GM12864 (cell line): ENCODE results near the gene TICRR.

Experiments
- DNase-seq: peaks from one replicate; pipeline ENCODE4 v3.0.0-alpha.2; 2011; ENCODE audit warnings: low read depth
- H3K4me3 ChIP-seq: 2 replicates; pipeline ENCODE4 v1.5.1; 2011; ENCODE audit warnings: mild to moderate bottlenecking, low read depth, low read length, control low read depth
- TF ChIP-seq, protein P1 (sequence below): IDR thresholded peaks from 2 replicates; pipeline ENCODE4 v1.5.1; 2011; ENCODE audit warnings: low read depth, mild to moderate bottlenecking, moderate library complexity, low read length, control low read depth, inconsistent platforms; ENCODE audit errors: missing control alignments

The TICRR gene, protein sequence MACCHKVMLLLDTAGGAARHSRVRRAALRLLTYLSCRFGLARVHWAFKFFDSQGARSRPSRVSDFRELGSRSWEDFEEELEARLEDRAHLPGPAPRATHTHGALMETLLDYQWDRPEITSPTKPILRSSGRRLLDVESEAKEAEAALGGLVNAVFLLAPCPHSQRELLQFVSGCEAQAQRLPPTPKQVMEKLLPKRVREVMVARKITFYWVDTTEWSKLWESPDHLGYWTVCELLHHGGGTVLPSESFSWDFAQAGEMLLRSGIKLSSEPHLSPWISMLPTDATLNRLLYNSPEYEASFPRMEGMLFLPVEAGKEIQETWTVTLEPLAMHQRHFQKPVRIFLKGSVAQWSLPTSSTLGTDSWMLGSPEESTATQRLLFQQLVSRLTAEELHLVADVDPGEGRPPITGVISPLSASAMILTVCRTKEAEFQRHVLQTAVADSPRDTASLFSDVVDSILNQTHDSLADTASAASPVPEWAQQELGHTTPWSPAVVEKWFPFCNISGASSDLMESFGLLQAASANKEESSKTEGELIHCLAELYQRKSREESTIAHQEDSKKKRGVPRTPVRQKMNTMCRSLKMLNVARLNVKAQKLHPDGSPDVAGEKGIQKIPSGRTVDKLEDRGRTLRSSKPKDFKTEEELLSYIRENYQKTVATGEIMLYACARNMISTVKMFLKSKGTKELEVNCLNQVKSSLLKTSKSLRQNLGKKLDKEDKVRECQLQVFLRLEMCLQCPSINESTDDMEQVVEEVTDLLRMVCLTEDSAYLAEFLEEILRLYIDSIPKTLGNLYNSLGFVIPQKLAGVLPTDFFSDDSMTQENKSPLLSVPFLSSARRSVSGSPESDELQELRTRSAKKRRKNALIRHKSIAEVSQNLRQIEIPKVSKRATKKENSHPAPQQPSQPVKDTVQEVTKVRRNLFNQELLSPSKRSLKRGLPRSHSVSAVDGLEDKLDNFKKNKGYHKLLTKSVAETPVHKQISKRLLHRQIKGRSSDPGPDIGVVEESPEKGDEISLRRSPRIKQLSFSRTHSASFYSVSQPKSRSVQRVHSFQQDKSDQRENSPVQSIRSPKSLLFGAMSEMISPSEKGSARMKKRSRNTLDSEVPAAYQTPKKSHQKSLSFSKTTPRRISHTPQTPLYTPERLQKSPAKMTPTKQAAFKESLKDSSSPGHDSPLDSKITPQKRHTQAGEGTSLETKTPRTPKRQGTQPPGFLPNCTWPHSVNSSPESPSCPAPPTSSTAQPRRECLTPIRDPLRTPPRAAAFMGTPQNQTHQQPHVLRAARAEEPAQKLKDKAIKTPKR (N-terminal part only)

DNA sequence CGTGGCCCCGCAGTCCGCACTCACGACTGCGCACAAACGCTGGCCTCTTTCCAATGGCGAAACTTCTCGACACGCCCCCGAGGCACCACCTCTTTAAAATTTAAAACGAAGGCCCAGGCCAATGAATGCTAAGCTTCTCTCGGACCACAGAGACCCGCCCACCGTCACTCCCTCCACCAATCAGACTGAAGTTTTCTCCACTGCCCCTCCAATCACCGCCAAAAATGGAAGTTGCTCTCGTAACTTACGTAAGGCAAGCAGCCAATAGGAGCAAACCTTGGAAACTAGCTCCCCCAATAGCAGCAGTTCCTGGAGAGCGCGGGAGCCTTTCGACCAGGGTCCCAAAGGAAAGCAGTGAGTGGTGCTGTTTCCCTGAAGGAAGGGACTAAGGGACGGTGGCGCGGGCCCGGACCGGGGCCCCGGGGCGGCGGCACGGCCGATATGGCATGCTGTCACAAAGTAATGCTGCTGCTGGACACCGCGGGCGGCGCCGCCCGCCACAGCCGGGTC, at the start of gene TICRR:
TICRR (plus strand) TSS at position 324 of the 510 bp plus-strand sequence; CDS start at position 442, 118 bp downstream.
- H3K4me3 ChIP-seq, result peak within 1 kb of the TSS; percentile 86
- DNase-seq, result peak; percentile 99
- TF ChIP-seq, protein P1, sequence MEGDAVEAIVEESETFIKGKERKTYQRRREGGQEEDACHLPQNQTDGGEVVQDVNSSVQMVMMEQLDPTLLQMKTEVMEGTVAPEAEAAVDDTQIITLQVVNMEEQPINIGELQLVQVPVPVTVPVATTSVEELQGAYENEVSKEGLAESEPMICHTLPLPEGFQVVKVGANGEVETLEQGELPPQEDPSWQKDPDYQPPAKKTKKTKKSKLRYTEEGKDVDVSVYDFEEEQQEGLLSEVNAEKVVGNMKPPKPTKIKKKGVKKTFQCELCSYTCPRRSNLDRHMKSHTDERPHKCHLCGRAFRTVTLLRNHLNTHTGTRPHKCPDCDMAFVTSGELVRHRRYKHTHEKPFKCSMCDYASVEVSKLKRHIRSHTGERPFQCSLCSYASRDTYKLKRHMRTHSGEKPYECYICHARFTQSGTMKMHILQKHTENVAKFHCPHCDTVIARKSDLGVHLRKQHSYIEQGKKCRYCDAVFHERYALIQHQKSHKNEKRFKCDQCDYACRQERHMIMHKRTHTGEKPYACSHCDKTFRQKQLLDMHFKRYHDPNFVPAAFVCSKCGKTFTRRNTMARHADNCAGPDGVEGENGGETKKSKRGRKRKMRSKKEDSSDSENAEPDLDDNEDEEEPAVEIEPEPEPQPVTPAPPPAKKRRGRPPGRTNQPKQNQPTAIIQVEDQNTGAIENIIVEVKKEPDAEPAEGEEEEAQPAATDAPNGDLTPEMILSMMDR, result no peak

DNA sequence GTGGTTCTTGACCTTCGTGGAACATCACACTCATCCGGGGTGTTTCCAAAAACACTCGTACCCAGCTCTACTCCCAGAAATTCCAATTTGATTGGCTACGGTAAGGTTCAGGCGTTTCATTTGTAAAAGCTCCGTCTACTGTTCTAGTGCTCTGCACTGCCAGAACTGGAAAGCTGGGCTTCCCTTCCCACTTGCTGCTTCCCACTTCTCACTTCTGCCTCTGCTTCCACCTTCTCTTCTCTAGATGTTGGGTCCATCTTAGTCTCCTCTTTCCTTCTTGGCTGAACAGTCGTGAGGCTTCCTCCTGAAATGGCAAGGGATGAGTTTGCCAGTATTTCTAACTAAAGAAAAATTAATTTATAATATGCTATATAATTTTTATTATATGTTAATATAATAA, 49.1 kb upstream of the TICRR start:
- DNase-seq, result no peak
- H3K4me3 ChIP-seq, result no peak overlapping the region
- TF ChIP-seq, protein P1, result no peak

DNA sequence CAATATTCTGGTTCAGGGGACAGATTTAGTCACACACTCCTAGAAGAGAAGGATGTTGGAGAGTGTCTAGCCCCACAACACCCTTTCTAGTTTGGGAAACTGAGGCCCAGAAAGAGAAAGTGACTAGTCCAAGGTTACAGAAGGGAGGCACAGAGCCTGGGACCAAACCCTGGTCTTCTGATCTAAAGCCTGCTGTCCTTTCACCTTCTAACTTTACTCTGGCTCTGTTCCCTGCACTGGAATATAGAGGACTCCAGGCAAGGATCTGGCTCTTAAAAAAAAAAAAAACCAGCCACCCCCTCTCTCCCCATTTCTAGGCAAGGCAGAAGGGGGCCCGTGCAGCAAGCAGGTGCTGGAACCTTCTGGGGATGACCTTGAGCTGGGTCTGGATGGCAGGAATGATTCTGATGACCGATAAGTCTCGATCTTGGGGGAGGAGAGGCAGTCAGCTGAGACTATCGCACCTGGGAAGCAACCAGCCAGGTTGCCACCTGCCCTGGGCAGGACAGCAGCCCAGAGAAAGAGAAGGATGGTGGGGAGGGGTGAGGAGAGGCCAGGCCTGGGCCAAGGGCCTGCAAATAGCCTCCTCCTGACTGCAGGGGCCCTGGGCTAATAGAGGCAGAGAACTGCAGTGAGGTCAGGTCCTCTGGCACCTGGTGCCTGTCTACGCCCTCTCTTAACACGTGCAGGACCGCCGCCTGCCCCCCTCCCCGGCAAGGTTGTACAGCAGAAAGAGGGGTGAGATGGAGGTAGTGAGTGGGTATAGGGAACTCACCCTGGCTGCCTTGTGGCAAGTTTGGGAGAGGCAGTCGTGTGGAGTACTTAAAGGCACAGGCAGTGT, 48.4 kb upstream of the TICRR start:
- TF ChIP-seq, protein P1, result no peak
- no peak for DNase-seq
- H3K4me3 ChIP-seq, result no peak overlapping the region

DNA sequence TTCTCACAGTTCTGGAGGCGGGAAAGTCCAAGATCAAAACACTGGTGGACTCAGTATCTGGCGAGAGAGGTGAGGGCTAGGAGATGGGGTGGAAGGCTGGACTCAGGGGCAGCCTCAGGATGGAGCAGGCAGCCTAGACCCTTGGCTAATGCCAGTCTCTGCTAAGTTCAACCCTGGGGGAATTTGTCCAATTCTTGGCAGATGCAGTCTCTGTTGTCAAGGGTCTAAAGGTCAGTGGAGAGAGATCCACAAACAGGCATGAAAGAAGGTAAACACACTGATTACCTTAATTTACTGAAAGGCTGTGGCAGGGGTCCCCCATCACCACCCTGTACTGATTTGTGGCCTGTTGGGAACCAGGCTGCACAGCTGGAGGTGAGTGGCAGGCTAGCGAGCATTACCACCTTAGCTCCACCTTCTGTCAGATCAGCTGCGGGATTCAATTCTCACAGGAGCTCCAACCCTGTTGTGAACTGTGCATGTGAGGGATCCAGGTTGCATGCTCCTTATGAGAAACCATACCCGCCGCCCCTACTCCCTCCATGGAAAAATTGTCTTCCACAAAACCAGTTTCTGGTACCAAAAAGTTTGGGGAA, 46.4 kb upstream of the TICRR start:
- no peak overlapping the region for H3K4me3 ChIP-seq
- no peak for DNase-seq
- TF ChIP-seq, protein P1, result no peak

DNA sequence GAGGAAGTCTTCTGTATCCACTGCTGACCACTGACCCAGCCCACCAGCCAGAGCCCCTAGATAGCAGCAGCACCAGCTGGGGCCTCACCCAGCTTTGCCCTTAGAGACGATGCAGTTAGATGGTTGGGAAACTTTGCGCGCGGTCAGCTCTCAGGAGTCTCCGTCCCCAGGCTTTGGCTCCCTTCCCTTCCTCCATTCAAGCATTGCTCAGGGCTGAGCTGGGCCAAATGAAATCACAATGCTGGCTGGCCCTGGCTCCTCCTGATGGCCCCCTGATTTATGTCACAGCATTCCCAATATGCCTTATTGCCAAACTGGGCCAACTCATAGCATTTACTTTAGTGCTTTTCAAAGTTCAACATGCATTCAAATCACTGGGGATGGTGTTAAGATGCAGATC, 44.3 kb upstream of the TICRR start:
- TF ChIP-seq, protein P1, result no peak
- DNase-seq, result no peak
- no peak overlapping the region for H3K4me3 ChIP-seq
